Stomach smooth muscle (tissue), 2 donors: ENCODE data around the gene PTPN11.

Experiments used
- H3K27ac ChIP-seq: one replicate; pipeline ENCODE4 v1.7.0; 2013; ENCODE audit warnings: mild to moderate bottlenecking, low read length, inconsistent platforms
- H3K27me3 ChIP-seq, 2 donors: one replicate each; pipeline ENCODE4 v1.7.0; 2013; ENCODE audit warnings: low read length in 2 of 2; ENCODE audit not compliant: insufficient read depth in 2 of 2, control insufficient read depth in 1 of 2
- H3K36me3 ChIP-seq, 2 donors: one replicate each; pipeline ENCODE4 v1.7.0; 2013; ENCODE audit warnings: low read length in 2 of 2; ENCODE audit not compliant: control insufficient read depth in 2 of 2, insufficient read depth in 2 of 2
- H3K4me1 ChIP-seq: one replicate; pipeline ENCODE4 v1.7.0; 2013; ENCODE audit warnings: low read length; ENCODE audit not compliant: control insufficient read depth, insufficient read depth
- H3K4me3 ChIP-seq, 2 donors: one replicate each; pipeline ENCODE4 v1.7.0; 2013; ENCODE audit warnings: low read length in 2 of 2
- H3K9ac ChIP-seq, 2 donors: one replicate each; pipeline ENCODE4 v1.7.0; 2013; ENCODE audit warnings: low read length in 2 of 2, mild to moderate bottlenecking in 1 of 2
- H3K9me3 ChIP-seq, 2 donors: one replicate each; pipeline ENCODE4 v1.7.0; 2013; ENCODE audit warnings: low read length in 2 of 2; ENCODE audit not compliant: control insufficient read depth in 2 of 2
- donor health status: healthy.
- donor health status: Pancreatic carcinoma.

PTPN11 gene

DNA sequence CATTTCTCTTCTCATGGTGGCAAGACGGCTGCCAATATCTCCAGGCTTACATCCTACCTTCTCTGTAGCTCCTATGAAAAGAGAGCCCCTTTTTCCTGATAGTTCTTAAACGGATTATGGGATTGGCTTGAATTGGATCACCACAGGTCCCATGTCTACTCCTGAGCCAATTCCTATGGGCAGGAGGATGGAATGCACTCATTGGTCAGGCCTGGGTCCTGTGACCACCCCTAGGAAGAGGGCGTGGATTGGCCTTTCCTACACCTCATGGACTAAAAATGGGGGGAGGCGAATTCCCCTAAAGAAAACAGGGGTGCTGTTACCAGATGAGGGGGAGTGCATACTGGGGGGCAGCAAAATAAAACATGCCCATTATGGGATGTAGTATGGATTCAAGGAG lies 108.8 kb downstream of the PTPN11 start:
- Histone ChIP-seq H3K4me3 (no peak overlapping the region), H3K4me1 (no peaks in the 10 kb centered on the region)

GRCh38 chr12:112528521-112528920 lies 109.8 kb downstream of the PTPN11 start:
- no peak overlapping the region for H3K27ac ChIP-seq
- no peaks in the 10 kb centered on the region for H3K27me3 ChIP-seq

More for the DNA sequence above, 108.8 kb downstream of the PTPN11 start:
- no peak overlapping the region for H3K9ac ChIP-seq
- peaks cover 0 to 2% of the 10 kb centered on the region in 2 donors for H3K9me3 ChIP-seq
- H3K36me3 ChIP-seq, result no peaks in the 10 kb centered on the region
- H3K27me3 ChIP-seq, result no peaks in the 10 kb centered on the region
- H3K27ac ChIP-seq, result no peak overlapping the region

GRCh38 chr12:112530941-112531340 lies 112.2 kb downstream of the PTPN11 start:
- Histone ChIP-seq H3K36me3 (no peaks in the 10 kb centered on the region), H3K27me3 (no peaks in the 10 kb centered on the region), H3K9me3 (no peaks in the 10 kb centered on the region), H3K4me3 (no peak overlapping the region), H3K27ac (no peak overlapping the region), H3K4me1 (no peaks in the 10 kb centered on the region), H3K9ac (no peak overlapping the region)

More at GRCh38 chr12:112528521-112528920, 109.8 kb downstream of the PTPN11 start:
- no peaks in the 10 kb centered on the region for H3K4me1 ChIP-seq
- H3K9me3 ChIP-seq, result peaks cover 0 to 2% of the 10 kb centered on the region in 2 donors
- no peaks in the 10 kb centered on the region for H3K36me3 ChIP-seq
- H3K4me3 ChIP-seq, result no peak overlapping the region
- H3K9ac ChIP-seq, result no peak overlapping the region

GRCh38 chr12:112532106-112532505 lies 113.4 kb downstream of the PTPN11 start:
- Histone ChIP-seq H3K9ac (no peak overlapping the region), H3K4me3 (no peak overlapping the region), H3K36me3 (no peaks in the 10 kb centered on the region), H3K27ac (no peak overlapping the region), H3K4me1 (no peaks in the 10 kb centered on the region), H3K9me3 (no peaks in the 10 kb centered on the region), H3K27me3 (no peaks in the 10 kb centered on the region)

- Histone ChIP-seq H3K36me3 (no peaks in the 10 kb centered on the region), H3K27ac (no peak overlapping the region), H3K4me3 (no peak overlapping the region), H3K9ac (no peak overlapping the region), H3K27me3 (no peaks in the 10 kb centered on the region), H3K4me1 (no peaks in the 10 kb centered on the region), H3K9me3 (no peaks in the 10 kb centered on the region)
Measured at GRCh38 chr12:112533528-112533927, 114.8 kb downstream of the PTPN11 start.

- Histone ChIP-seq H3K4me1 (no peaks in the 10 kb centered on the region), H3K27me3 (no peaks in the 10 kb centered on the region), H3K9ac (no peak overlapping the region), H3K4me3 (no peak overlapping the region), H3K36me3 (no peaks in the 10 kb centered on the region), H3K27ac (no peak overlapping the region), H3K9me3 (no peaks in the 10 kb centered on the region)
Measured at GRCh38 chr12:112535017-112535416, 116.3 kb downstream of the PTPN11 start.

GRCh38 chr12:112535637-112536366 lies 117.1 kb downstream of the PTPN11 start:
- no peaks in the 10 kb centered on the region for H3K27me3 ChIP-seq
- no peak overlapping the region for H3K27ac ChIP-seq
- H3K4me1 ChIP-seq, result no peaks in the 10 kb centered on the region
- H3K9ac ChIP-seq, result no peak overlapping the region
- H3K9me3 ChIP-seq, result no peaks in the 10 kb centered on the region
- no peak overlapping the region for H3K4me3 ChIP-seq
- H3K36me3 ChIP-seq, result no peaks in the 10 kb centered on the region

DNA sequence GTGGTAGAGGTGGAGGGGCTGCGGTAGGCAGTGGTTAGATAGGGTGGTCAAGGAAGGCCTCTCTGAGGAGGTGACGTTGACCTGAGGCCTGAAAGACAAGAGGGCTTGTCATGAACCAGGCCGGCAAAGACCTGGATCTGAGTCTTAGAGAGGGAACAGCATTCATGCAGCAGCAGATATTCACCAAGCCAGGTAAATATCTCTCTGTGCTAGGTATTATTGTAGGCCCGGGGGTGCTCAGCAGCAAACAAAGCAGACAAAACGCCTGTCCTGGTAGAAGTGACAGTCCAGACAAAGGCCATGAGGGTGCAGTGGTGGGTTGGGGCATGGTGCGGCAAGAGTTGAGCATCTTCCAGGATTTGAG lies 117.6 kb downstream of the PTPN11 start:
- H3K9ac ChIP-seq, result no peak overlapping the region
- no peaks in the 10 kb centered on the region for H3K9me3 ChIP-seq
- H3K4me3 ChIP-seq, result no peak overlapping the region
- no peaks in the 10 kb centered on the region for H3K36me3 ChIP-seq
- no peaks in the 10 kb centered on the region for H3K4me1 ChIP-seq
- no peaks in the 10 kb centered on the region for H3K27me3 ChIP-seq
- no peak overlapping the region for H3K27ac ChIP-seq

- no peaks in the 10 kb centered on the region for H3K27me3 ChIP-seq
- no peaks in the 10 kb centered on the region for H3K36me3 ChIP-seq
- H3K27ac ChIP-seq, result no peak overlapping the region
- no peaks in the 10 kb centered on the region for H3K4me1 ChIP-seq
- no peak overlapping the region for H3K9ac ChIP-seq
- H3K9me3 ChIP-seq, result no peaks in the 10 kb centered on the region
- no peak overlapping the region for H3K4me3 ChIP-seq
Measured at GRCh38 chr12:112537710-112538396, 119.1 kb downstream of the PTPN11 start.

DNA sequence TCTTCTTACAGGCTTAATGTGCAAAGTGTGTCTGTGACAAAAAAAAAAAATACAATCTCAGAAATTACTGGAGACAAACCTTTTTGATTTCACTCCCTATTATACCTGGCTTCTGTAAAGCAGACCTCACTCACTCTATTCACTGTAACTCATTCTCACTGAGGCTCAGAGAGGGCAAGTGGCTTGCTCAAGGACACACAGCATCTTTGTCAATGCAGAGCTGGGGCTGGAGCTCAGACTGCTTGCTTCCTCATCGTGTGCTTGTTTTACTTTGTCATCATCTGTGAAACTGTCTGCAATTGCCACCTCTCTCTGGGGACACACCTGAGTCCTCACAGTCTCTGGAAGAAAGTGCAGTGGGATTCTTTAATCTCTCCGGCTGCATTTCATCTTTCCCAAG lies 120.0 kb downstream of the PTPN11 start:
- H3K27me3 ChIP-seq, result no peaks in the 10 kb centered on the region
- no peak overlapping the region for H3K4me3 ChIP-seq
- H3K36me3 ChIP-seq, result no peaks in the 10 kb centered on the region
- H3K9me3 ChIP-seq, result no peaks in the 10 kb centered on the region
- H3K27ac ChIP-seq, result no peak overlapping the region
- H3K9ac ChIP-seq, result no peak overlapping the region
- no peaks in the 10 kb centered on the region for H3K4me1 ChIP-seq

DNA sequence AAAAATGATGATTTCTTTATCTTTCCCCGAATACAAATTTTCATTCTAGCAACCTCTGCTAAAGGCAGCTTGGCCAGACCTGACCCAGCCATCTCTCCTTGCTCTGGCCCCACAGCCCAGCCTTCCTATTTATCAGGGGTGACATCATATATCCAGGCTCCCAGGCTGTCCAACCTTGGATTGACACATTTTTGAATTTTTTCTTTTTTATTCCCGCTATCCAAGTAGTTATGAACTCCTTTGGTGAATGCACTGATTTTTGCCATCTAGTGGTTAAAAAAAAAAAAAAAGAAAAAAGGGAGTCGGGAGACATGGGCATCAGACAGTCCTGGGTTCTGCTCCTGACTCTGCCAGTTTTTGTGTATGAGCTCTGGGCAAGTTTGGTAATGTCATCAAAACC lies 120.5 kb downstream of the PTPN11 start:
- Histone ChIP-seq H3K9me3 (no peaks in the 10 kb centered on the region), H3K4me3 (no peak overlapping the region), H3K36me3 (no peaks in the 10 kb centered on the region), H3K4me1 (no peaks in the 10 kb centered on the region), H3K9ac (no peak overlapping the region), H3K27ac (no peak overlapping the region), H3K27me3 (no peaks in the 10 kb centered on the region)
